Neural progenitor cell (in vitro differentiated cells): ENCODE data around the gene ANO10.
A peak's percentile ranks its signal among the peaks of the same experiment; 100 is the strongest.

ENCODE experiments used
- CTCF ChIP-seq: fragments of 200-600 bp; sonication (generic); IDR thresholded peaks from 2 replicates; pipeline ENCODE4 v1.5.1; 2017; ENCODE audit warnings: antibody characterized with exemption, mild to moderate bottlenecking
- EZH2 ChIP-seq: fragments of 200-600 bp; sonication (generic); IDR thresholded peaks from 2 replicates; pipeline ENCODE4 v1.6.1; 2017; ENCODE audit warnings: antibody characterized with exemption, mild to moderate bottlenecking, moderate library complexity
- EZH2phosphoT487 ChIP-seq: fragments of 200-600 bp; sonication (generic); IDR thresholded peaks from 2 replicates; pipeline ENCODE4 v1.6.1; 2017; ENCODE audit warnings: antibody characterized with exemption

- TF ChIP-seq CTCF, result peak; percentile 7
- TF ChIP-seq EZH2, result no peak
- TF ChIP-seq EZH2phosphoT487, result no peak
Measured at GRCh38 chr3:43478118-43478785, 143.6 kb downstream of the ANO10 start.
